ENCODE data around the gene CHAT. TPM values are rescaled to one million over a fixed set of nuclear protein-coding genes. Genes with fewer than 3 reads are reported as not detected.

CHAT gene
- polyA plus RNA-seq, 1 donor: 0.13 TPM

- DNase-seq: no peak
Measured at GRCh38 chr10:49631975-49632374, 18.1 kb downstream of the CHAT start.

GRCh38 chr10:49632406-49633317 lies 18.8 kb downstream of the CHAT start:
- no peak for DNase-seq

GRCh38 chr10:49633327-49634068 lies 19.7 kb downstream of the CHAT start:
- DNase-seq: no peak

- no peak for DNase-seq
Measured at GRCh38 chr10:49634069-49634660, 20.3 kb downstream of the CHAT start.

- DNase-seq: no peak
Measured at GRCh38 chr10:49642311-49642710, 28.5 kb downstream of the CHAT start.

GRCh38 chr10:49643241-49644034 lies 29.6 kb downstream of the CHAT start:
- no peak for DNase-seq

GRCh38 chr10:49644035-49644646 lies 30.3 kb downstream of the CHAT start:
- DNase-seq: no peak

GRCh38 chr10:49645417-49645816 lies 31.6 kb downstream of the CHAT start:
- no peak for DNase-seq

GRCh38 chr10:49645871-49646870 lies 32.3 kb downstream of the CHAT start:
- no peak for DNase-seq

- DNase-seq: no peak
Measured at GRCh38 chr10:49647554-49647953, 33.7 kb downstream of the CHAT start.

- DNase-seq: no peak
Measured at GRCh38 chr10:49647985-49648795, 34.4 kb downstream of the CHAT start.

GRCh38 chr10:49649294-49649693 lies 35.5 kb downstream of the CHAT start:
- DNase-seq: no peak

GRCh38 chr10:49649936-49650723 lies 36.3 kb downstream of the CHAT start:
- DNase-seq: no peak

GRCh38 chr10:49650724-49651034 lies 36.8 kb downstream of the CHAT start:
- DNase-seq: no peak

GRCh38 chr10:49651039-49651835 lies 37.4 kb downstream of the CHAT start:
- DNase-seq: no peak

- DNase-seq: no peak
Measured at GRCh38 chr10:49651917-49652316, 38.1 kb downstream of the CHAT start.

GRCh38 chr10:49652421-49653272 lies 38.8 kb downstream of the CHAT start:
- no peak for DNase-seq

Measured in left kidney (tissue), 2 donors.